ENCODE data around the gene LRRC74B.

LRRC74B gene

DNA sequence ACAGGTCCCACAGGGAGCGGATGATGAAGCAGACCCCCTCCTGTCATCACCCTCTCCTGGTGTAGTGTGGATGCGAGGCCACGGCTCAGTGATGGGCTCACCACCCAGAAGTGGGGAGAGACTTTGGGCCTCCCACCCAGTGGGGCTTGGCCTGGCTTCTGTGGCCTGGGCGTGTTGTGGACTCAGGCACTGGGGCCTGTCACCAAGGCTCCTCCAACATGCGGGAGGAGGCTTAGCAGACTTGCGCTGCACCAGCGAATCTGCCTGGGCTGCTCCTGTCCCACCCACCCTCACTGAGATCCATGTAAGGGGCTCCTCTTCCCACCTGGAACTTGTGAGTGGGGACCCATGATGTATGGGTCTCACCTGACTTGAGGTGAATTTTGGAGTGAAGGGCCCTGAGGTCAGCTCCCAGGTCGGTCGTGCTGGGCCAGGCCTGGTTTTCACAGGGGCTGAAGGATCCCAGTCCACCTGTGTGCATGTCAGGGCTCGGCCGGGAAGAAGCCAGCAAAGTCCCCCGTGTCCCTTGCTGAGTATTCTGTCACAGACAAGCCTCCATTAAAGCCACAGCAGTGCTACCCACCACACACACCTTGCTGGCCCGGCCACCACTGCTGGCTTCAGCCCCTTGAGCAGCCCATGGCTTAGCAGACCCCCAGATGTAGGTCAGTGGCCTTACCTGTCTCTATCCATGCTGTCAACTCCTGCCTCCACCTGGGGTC, 48.0 kb upstream of the LRRC74B start:
- no peak overlapping the region for H2AFZ ChIP-seq (ENCODE audit: low read length)
- TF ChIP-seq, protein P1, sequence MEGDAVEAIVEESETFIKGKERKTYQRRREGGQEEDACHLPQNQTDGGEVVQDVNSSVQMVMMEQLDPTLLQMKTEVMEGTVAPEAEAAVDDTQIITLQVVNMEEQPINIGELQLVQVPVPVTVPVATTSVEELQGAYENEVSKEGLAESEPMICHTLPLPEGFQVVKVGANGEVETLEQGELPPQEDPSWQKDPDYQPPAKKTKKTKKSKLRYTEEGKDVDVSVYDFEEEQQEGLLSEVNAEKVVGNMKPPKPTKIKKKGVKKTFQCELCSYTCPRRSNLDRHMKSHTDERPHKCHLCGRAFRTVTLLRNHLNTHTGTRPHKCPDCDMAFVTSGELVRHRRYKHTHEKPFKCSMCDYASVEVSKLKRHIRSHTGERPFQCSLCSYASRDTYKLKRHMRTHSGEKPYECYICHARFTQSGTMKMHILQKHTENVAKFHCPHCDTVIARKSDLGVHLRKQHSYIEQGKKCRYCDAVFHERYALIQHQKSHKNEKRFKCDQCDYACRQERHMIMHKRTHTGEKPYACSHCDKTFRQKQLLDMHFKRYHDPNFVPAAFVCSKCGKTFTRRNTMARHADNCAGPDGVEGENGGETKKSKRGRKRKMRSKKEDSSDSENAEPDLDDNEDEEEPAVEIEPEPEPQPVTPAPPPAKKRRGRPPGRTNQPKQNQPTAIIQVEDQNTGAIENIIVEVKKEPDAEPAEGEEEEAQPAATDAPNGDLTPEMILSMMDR (conservative IDR thresholded peaks at IDR 0.05; ENCODE audit: low read length), result no peak
- no peak for TF ChIP-seq EZH2phosphoT487 (IDR thresholded peaks at IDR 0.05; ENCODE audit: borderline replicate concordance)
- no peak overlapping the region for H3K9ac ChIP-seq (ENCODE audit: low read depth, low read length, poor library complexity, severe bottlenecking)
- H3K9me2 ChIP-seq (replicated peaks; ENCODE audit: low read depth, low read length), result no peaks in the 10 kb centered on the region
- peaks cover 27% of the 10 kb centered on the region for H3K79me2 ChIP-seq (ENCODE audit: insufficient read depth, low read length)
- H3K4me3 ChIP-seq (ENCODE audit: low read length, poor library complexity, severe bottlenecking), result no peak overlapping the region
- H3K9me3 ChIP-seq (ENCODE audit: insufficient read depth, low read depth, low read length), result no peaks in the 10 kb centered on the region
- peaks cover 18% of the 10 kb centered on the region for H4K20me1 ChIP-seq (ENCODE audit: insufficient read depth, low read length, poor library complexity, severe bottlenecking)
- H3K27me3 ChIP-seq (ENCODE audit: insufficient read depth, low read length, poor library complexity, severe bottlenecking), result no peaks in the 10 kb centered on the region
- H3F3A ChIP-seq (ENCODE audit: low read depth), result peaks cover 3% of the 10 kb centered on the region
- no peak overlapping the region for H3K4me2 ChIP-seq (ENCODE audit: low read depth, low read length, poor library complexity, severe bottlenecking)
- H3K36me3 ChIP-seq (ENCODE audit: insufficient read depth, low read length), result no peaks in the 10 kb centered on the region; the same call in 1 of the 2 replicates
- peaks cover 7% of the 10 kb centered on the region for H3K4me1 ChIP-seq (ENCODE audit: insufficient read depth, low read length, poor library complexity, severe bottlenecking)

DNA sequence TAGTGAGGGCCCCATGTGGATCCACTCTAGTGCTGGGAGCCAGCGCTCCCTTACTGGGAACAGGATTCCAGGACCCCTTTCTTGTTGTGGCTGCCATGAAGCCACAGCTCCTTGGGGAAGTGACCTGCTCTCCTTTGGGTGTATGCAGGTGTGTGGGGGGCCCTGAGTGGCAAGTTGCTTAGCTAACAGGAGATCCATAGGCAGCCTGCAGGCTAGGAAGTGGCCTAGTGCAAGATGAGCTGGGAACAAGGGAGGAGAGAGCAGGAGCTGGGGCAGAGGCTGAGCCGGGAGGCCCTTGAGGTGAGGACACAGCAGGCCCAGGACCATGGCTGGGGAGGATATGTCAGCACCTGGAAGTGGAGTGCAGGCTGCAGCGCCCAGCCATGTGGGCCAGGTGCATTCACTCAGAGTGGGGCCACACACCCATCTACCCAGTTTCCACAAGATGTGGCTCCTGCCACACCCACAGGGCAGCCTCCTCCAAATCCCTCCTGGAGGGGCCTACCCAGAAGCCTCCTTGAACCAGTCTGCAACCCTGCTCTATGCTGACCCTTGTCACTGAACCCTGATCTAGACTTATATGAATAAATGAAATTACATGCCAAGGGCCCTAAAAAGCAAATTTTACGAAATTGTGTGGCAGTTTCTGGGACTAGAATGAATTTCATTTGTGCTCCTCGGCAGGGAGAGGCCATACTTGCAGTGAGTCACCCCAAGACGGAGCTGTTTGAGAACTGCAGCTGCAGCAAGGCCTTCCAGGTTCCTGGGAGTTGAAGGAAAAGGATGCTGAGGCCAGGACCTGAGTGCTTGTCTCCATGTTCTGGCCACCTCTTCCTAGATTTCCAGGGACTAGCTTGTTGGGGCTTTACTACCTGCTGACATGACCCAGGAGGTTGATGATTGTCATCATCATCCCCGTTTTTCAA, 47.1 kb upstream of the LRRC74B start:
- no peaks in the 10 kb centered on the region; the same call in 1 of the 2 replicates for H3K36me3 ChIP-seq (ENCODE audit: insufficient read depth, low read length)

More for the DNA sequence above, 47.1 kb upstream of the LRRC74B start:
- H3K27me3 ChIP-seq (ENCODE audit: insufficient read depth, low read length, poor library complexity, severe bottlenecking), result no peaks in the 10 kb centered on the region
- no peaks in the 10 kb centered on the region for H3K9me2 ChIP-seq (replicated peaks; ENCODE audit: low read depth, low read length)
- no peak overlapping the region for H3K4me3 ChIP-seq (ENCODE audit: low read length, poor library complexity, severe bottlenecking)
- H3F3A ChIP-seq (ENCODE audit: low read depth), result peaks cover 3% of the 10 kb centered on the region
- H2AFZ ChIP-seq (ENCODE audit: low read length), result no peak overlapping the region
- peaks cover 34% of the 10 kb centered on the region for H3K79me2 ChIP-seq (ENCODE audit: insufficient read depth, low read length)
- peak overlapping the region; percentile 97 for H3K9ac ChIP-seq (ENCODE audit: low read depth, low read length, poor library complexity, severe bottlenecking)
- no peak overlapping the region for H3K4me2 ChIP-seq (ENCODE audit: low read depth, low read length, poor library complexity, severe bottlenecking)
- H4K20me1 ChIP-seq (ENCODE audit: insufficient read depth, low read length, poor library complexity, severe bottlenecking), result peaks cover 18% of the 10 kb centered on the region
- peaks cover 17% of the 10 kb centered on the region for H3K4me1 ChIP-seq (ENCODE audit: insufficient read depth, low read length, poor library complexity, severe bottlenecking)
- H3K9me3 ChIP-seq (ENCODE audit: insufficient read depth, low read depth, low read length), result no peaks in the 10 kb centered on the region
- TF ChIP-seq, protein P1 (conservative IDR thresholded peaks at IDR 0.05; ENCODE audit: low read length), result no peak
- no peak for TF ChIP-seq EZH2phosphoT487 (IDR thresholded peaks at IDR 0.05; ENCODE audit: borderline replicate concordance)
